ENCODE results near the gene AGAP1.

The AGAP1 gene

DNA sequence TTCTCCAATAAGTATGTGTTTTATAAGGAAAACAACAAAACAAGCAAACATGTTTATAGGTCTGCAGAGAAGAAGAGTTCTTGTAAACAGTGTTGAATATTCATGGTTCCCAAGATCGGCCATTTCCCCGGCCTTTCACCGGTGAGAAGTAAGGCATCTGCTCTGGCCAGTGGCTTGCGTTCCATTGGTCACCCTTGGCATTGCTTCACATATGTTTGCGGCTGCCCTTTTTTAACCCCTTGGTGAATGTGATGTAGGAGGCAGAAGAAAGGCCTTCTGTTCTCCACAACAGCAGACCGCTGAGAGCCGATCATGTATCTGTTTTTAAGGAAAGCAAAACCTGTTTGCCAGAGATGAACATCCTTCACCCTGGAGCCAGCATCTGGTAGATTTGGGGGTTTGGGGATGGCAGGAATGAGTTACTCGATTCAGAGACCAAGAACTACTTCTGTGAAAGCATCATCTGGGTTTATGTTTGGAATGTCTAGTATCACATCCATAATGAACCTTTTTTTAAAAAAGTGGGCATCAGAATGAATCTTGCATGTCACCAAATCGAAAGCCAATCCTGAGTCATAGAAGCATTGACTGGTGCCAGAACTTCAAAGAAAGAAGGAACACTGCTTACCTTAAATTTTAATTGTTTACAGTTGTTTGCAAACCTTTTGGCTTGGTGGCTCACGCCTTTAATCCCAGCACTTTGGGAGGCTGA is 112.3 kb downstream of the AGAP1 start:
- no peak for DNase-seq (ENCODE audit: low read depth in 4 of 4, low spot score in 1 of 4)

DNA sequence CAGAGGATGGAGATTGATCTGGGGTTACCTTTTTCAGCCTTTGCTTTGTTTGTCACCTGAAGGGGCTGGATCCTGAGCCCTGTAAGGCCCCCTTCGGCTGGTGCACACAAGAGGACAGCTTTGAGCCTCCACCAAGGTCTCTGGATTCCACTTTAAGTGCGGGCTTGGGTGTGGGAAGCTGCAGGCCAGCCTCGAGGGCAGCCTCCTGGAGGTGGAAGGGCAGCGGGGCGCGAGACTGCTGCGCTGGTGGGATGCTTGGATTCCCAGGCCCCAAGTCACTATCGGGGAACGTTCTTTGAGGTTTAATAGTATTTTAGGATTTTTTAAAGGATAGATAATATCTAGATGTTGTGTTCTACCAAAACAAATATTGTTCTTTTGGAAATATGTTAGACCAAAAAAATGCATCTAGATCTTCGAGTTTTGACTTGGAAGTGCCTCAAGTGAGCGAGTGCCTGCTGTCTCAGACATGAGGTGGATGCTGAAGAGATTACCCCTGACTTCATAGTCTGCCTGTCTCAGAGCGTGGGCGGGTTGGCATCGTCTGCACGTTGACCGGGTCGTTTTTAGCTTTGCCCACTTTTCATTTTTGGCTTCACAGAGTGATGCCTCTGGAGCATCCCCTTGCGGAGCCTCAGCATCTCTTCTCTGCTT is 113.8 kb downstream of the AGAP1 start:
- no peak for DNase-seq (ENCODE audit: low read depth in 4 of 4, low spot score in 1 of 4)

- no peak for DNase-seq (ENCODE audit: low read depth in 4 of 4, low spot score in 1 of 4)
These were observed 114.5 kb downstream of the AGAP1 start for GRCh38 chr2:235608200-235608887.

DNA sequence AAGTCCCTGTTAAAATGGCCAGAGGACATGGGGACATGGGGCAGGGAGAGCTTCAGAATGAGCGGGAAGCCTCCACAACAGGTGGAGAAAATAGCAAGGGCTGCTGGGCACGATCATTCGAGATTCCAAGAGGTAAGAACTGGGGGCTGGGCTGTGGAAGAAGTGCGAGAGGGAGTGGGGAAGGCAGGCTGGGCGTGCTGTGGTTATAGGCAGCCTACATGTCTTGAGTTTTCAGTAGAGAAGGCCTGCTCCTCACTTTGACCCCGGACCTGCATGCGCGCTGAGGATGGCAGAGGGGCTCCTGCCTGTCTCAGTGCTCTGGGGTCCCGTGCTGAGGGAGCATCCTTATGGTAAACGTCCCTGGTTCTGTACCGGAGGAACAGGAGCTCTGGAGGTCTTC is 115.5 kb downstream of the AGAP1 start:
- DNase-seq (ENCODE audit: low read depth in 4 of 4, low spot score in 1 of 4) = no peak

GRCh38 chr2:235609746-235610145 is 115.9 kb downstream of the AGAP1 start:
- no peak for DNase-seq (ENCODE audit: low read depth in 4 of 4, low spot score in 1 of 4)

- no peak for DNase-seq (ENCODE audit: low read depth in 4 of 4, low spot score in 1 of 4)
These were observed 116.9 kb downstream of the AGAP1 start for GRCh38 chr2:235610696-235611257.

DNA sequence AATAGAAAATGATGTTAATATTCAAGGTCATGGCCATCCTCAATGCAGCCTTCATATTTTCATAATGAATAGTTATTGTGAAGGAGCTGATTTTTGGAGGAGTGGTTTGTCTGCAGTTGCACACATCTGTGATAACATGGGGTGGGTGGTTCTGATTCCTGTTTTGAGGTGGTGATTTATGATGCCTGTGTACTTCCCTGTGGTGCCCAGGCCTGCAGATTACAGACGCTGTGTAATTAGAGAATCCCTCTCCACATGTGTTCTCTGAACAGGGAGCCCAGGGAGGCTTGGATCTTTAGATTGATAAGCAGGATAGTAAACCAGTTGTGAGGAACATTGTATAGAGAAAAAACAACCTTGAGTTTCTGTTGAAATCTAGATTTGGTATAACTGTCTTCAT is 117.5 kb downstream of the AGAP1 start:
- DNase-seq (ENCODE audit: low read depth in 4 of 4, low spot score in 1 of 4) = no peak

GRCh38 chr2:235611756-235612155 is 117.9 kb downstream of the AGAP1 start:
- DNase-seq (ENCODE audit: low read depth in 4 of 4, low spot score in 1 of 4) = no peak

GRCh38 chr2:235612181-235612950 is 118.5 kb downstream of the AGAP1 start:
- DNase-seq (ENCODE audit: low read depth in 4 of 4, low spot score in 1 of 4) = no peak

GRCh38 chr2:235613649-235614048 is 119.8 kb downstream of the AGAP1 start:
- no peak for DNase-seq (ENCODE audit: low read depth in 4 of 4, low spot score in 1 of 4)

DNA sequence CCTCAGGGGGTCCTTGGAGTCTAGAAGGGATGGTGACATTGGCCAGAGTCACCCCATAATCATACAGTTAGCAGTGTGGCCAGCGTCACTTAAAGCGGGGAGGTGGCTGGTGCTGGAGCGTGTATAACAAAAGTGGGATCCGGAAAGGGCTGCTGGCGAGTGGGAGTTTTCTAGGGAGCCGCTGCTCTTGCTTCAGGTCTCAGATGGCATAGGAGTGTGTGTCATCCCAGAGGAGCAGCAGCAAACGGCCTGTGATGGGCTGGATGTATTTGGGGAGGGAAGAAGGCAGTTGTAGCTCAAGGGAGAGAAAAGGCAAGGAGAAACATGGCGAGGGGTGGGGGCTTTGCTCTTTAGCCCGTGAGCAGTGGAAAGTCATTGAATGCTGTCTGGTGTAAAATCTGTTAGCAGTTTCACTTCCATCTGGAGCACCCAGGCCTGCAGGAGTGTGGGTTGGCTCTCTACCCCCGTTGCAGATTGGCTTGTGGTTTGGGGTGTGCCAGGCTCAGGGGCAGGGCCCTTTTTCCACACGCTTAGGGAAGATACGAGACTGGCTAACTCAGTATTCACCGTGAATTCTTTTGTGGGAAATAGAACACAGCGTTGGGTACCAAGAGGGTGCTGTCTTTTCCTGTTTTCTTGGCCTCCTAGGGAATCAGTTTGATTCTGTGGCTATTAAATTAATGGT is 120.5 kb downstream of the AGAP1 start:
- DNase-seq (ENCODE audit: low read depth in 4 of 4, low spot score in 1 of 4) = no peak

DNA sequence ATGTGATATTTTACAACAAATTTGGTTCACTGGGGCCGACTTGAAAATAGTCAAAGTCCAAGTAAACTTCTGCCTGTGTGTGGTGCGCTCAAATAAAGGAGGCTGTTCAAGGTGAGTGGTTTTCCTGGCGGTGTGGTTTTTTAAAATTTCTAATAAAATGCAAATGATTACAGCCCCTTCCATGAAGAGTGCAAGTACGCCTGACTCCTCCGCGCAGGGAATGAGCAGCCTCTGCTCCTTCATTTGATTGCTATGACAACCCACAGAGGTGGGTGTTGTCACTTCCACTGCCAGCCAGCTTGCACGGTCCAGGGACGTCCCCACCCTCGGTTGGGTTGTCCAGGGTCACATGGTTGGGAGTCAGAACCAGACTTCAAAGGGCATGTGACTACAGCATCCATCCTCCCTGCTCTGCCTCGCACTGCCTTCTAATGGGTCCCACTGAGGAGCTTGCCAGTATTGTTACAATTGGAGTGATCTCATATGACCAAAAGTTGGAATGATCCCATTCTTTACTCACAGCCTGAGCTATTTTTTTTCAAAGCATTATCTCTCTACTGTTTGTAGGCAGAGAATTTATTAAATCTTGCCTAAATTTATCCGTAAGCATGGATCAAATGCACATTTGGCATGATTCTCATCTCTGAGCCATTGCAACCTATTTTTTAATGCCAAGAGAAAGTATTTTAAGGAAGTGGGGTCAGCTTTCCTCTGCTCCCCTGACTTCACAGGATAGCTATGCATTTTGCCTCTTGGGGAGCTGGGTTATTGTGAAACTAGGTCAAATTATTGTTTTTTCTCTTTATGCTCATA is 121.3 kb downstream of the AGAP1 start:
- no peak for DNase-seq (ENCODE audit: low read depth in 4 of 4, low spot score in 1 of 4)

DNA sequence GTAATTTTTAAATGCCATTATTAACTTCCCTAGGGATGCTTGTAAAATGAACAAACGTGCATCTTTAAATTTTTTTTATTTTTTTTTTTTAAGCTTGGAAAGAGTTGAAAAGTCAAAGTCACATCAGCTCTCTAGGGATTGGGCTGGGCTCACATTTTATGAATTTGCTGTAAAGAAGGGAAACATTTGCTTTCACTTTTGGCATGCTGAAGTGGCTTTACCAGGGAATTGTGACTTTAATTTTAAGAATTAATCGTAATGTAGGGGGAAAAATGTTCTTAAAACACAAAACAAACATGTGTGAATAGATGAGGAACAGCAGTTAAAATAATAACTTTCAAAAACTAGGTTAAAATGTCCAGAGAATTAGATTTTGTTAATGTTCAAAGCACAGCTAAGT is 123.0 kb downstream of the AGAP1 start:
- DNase-seq (ENCODE audit: low read depth in 4 of 4, low spot score in 1 of 4) = no peak

DNA sequence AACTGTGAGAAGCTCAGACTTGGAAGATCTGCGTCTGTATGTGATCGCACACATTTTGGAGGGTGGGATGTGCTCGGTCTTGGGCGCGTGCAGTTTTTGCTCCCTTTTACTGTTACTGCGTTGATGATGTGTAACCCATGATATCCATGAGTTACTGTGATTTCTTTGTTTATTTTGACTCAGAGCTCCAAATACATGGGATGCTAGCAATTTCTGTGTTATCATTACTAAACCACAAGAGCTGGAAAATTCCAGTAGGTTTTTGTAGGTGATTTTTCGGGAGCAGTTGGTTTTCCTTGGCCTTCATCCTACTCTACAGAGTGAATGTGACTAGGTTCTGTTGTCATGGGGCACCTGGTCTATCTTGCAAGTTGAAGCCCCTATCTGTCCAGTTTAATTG is 124.2 kb downstream of the AGAP1 start:
- no peak for DNase-seq (ENCODE audit: low read depth in 4 of 4, low spot score in 1 of 4)

GRCh38 chr2:235619544-235619943 is 125.7 kb downstream of the AGAP1 start:
- no peak for DNase-seq (ENCODE audit: low read depth in 4 of 4, low spot score in 1 of 4)

DNA sequence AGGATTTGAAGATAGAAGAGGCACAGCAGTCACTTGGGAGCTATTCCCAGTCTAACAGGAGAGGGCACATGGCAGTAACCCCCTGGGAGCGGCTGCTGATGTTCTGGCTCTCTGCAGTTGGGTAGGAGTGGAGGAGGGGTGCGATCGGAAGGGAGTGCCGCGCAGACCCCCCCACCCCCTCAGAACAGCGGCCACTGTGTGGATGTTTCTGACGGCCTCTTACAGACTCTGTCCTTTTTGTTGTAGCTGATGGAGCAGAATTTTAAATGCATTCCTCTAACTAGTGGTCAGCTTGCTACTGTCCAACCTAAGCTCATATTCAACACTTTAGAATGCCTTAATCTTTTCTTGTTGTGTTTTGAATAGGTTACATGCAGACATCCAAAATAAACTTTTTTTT is 127.9 kb downstream of the AGAP1 start:
- no peak for DNase-seq (ENCODE audit: low read depth in 4 of 4, low spot score in 1 of 4)

- no peak for DNase-seq (ENCODE audit: low read depth in 4 of 4, low spot score in 1 of 4)
These were observed 129.3 kb downstream of the AGAP1 start for GRCh38 chr2:235623111-235623510.

- no peak for DNase-seq (ENCODE audit: low read depth in 4 of 4, low spot score in 1 of 4)
These were observed 129.9 kb downstream of the AGAP1 start for GRCh38 chr2:235623752-235624151.

GRCh38 chr2:235626658-235627057 is 132.8 kb downstream of the AGAP1 start:
- DNase-seq (ENCODE audit: low read depth in 4 of 4, low spot score in 1 of 4) = no peak

GRCh38 chr2:235627682-235628081 is 133.8 kb downstream of the AGAP1 start:
- DNase-seq (ENCODE audit: low read depth in 4 of 4, low spot score in 1 of 4) = no peak
